Stimulated activated CD8-positive, alpha-beta memory T cell treated with anti-CD3 and anti-CD28 coated beads, Interleukin-12 subunit alpha, Interleukin-12 subunit beta, amount 100 ng/mL, for 24 hours (primary cell): Measurements from ENCODE around the gene FBXL22.

ENCODE experiments used
- DNase-seq: peaks from one replicate; pipeline ENCODE4 v3.0.0-alpha.2; 2020; ENCODE audit errors: extremely low read depth

FBXL22 gene, protein sequence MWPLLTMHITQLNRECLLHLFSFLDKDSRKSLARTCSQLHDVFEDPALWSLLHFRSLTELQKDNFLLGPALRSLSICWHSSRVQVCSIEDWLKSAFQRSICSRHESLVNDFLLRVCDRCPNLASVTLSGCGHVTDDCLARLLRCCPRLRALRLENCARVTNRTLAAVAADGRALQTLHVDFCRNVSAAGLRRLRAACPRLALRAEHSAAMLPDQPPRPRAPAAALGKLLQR

DNA sequence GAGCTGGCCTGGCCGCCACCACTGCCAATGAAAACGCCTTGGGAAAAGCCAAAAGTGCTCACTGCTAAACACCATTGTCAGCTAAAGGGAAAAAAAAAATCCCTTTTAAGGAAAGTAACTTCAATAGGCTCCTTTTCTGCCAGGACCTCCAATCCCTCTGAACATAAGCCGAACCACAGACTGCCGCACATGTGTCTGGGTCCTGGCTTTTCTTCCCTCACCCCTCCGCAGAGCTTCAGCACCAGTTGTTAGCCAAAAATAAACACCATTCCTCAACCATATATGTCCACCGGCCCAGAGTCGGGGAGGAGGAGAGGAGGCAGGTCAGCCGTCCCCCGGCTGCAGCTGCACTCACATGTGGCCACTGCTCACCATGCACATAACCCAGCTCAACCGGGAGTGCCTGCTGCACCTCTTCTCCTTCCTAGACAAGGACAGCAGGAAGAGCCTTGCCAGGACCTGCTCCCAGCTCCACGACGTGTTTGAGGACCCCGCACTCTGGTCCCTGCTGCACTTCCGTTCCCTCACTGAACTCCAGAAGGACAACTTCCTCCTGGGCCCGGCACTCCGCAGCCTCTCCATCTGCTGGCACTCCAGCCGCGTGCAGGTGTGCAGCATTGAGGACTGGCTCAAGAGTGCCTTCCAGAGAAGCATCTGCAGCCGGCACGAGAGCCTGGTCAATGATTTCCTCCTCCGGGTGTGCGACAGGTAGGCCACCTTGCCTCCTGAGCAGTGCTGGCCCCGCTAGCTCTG, at the start of gene FBXL22:
Gene FBXL22 (plus strand): TSS at position 350 of the 753 bp plus-strand sequence. CDS start 6 bp downstream, at position 356.
- no peak for DNase-seq

DNA sequence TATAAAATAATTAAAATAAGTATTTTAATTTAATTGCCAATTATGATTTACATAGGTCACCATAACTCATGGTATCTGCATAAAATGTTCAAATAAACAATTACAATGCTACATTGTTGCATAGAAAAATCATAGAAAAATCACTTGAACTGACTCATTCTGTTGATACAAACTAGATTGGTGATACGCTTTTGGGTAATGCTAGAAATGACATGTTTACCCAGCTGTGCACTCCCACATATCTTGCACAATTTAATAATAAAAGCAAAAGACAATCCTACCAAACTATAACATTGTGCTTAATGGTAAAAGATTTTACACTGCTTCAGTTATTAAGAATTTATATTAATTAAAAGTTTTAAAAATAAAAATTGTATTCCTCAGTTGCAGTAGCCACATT, 45.8 kb upstream of the FBXL22 start:
- no peak for DNase-seq

DNA sequence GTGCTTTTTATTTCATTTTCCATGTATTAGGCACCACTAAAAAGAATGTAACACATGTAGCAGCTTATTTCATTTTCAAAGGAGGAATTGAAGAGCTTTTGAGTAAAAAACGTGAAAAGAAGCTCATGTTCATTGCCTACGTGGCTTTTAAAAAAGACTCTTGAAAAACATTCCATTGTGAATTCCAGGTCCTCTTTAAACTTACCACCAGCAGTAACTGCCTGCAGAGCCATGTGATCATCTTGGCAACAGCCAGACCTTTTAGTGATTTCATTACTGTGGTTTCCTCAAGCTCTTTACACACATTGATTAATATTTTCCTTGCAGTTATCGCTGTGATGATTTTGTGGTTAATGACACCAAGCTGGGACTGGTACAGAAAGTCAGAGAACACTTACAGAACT, 43.8 kb upstream of the FBXL22 start:
- no peak for DNase-seq

DNA sequence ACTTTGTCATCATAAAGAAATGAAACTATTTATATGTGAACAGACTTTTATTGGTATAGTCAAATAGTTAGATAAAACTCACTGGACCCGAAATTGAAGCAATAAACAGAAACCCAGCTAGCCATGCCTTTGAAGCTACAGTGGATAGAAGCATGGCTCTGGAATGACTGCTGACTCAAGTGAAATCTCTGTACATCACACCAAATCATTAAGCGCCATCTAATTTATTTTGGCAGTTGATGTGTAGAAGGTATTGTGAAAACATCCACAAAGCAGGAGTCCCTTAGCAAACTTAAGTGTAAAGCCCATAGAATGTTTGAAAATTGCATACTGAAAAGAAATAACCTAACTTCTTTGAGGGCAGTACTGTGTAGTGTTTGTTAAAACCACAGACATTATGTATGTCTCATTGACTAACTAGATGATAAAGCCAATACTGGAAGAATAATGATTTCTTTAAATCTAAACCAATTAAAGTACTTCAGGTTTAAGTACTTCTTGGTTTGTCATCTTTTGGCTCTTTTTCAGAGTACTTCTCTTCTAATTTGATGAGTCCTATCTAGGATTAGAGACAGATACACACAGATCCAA, 42.8 kb upstream of the FBXL22 start:
- no peak for DNase-seq

DNA sequence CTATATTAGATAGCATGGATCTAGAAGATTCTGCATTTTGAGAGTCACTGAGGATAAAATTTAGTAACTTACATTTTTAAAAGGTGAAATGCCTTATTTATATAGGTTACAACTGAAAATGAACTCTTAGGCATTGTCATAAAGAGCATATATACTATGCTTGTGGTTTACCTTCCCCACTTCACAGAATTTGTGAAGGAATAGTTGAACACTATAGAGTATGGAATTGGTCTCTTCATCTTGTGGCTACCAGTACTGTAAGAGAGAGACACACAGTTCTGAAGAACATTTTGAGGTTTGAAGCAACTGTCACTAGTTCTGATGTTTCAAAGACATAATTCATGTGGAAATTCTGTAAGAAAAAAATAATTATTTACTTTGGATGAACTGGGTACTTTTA, 41.7 kb upstream of the FBXL22 start:
- no peak for DNase-seq

DNA sequence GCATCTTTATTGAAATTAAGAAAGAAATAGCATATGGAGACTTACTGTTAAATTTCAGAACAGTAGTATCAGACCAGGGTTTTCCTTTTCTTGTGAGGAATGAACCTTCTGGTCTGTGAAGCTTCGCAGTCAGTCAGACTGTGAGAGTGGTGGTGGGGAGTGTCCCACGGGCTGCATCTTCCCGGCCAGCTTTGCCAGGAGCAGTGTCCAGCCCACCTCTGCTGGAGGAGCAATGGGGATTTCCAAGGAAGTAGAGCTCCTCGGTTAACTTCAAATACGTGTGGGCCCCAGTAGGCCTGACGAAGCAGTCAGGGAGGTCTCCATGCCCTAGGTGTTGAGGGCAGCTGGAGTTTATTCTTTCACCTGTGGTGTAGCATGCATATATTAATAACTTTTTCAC, 40.9 kb upstream of the FBXL22 start:
- DNase-seq, result no peak

DNA sequence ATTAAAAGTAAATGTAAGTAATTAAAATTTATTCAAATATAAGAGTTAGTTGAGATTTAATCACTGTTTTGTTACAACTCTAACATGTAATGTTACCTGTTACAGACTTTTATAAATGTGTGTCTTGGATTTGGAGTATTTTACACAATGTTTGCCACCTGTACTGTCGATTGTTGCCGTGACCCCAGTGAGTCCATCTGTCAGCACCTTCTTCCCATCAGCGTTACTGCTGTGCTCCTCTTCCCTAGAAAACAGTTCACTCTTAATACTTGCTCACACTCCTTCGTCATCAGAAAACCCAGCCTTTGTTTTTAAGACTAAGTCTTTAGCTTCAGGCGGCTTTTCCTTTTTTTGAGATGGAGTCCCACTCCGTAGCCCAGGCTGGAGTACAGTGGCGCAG, 40.5 kb upstream of the FBXL22 start:
- no peak for DNase-seq

DNA sequence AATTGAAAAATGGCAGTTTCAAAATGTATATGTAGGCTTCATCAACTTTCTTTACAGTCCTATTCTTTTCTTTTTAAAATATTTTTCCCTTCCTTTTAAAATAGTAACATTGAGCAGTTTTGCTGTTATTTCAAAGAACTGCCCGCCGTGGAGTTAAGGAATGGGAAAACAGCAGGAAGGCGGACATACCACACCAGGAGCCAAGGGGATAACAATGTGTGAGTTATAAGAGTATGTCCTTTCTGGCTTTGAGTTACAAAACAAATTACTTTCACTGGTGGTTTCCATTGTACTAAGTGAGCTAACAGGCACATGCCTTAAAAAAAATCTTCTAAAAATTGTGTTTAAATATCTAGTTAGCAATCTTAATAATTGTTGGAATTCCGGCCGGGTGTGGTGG, 37.4 kb upstream of the FBXL22 start:
- DNase-seq, result no peak

DNA sequence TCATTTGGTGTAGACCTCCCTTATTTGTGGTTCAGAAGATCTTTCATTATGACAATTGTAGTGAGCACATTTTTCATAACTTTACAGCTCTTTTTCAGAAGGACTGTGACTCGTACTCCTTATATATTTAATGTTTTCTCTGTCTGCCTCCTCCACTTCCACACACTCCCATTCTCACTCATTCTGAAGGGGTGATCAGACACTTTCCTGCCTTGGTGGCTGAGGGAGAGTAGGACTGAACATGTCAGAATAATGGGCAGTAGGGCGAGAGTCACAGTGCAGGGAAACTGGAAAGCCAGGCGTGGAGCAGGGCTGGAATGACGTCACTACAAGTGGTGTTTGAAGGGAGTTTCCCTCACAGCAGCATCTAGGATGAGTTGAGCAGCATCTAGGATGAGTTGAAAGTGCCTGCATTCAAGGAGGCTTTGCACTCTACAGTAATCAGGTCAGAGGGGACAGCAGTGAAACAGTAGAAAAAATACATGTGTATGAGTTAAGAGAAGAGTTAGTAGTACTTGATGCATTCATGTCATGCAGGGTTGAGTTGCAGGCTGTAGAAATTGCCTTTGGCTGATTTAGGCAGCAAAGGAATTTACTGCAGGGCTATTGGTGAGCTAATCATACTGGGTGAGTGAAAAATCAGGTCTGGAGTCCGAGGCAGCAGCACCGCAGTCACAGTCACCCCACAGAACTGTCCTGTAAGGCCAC, 36.3 kb upstream of the FBXL22 start:
- DNase-seq, result peak; percentile 23

DNA sequence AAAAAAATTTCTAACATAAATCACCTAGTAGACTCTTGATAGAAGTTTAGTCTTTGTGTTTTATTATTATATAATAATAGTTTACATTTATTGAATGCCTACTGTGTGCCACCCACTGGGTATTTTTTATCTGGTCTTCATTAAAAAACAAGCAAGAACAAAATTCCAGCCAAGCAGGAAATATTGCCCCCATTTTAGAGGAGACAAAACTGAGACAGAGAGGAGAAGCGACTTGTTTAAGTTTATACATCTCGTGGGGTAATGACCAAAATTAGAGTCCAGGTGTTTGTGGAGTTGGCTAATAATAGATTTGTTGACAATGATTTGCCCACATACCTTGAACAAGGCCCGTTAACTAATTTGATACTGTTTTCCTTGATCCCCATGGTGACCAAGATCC, 33.1 kb upstream of the FBXL22 start:
- no peak for DNase-seq

DNA sequence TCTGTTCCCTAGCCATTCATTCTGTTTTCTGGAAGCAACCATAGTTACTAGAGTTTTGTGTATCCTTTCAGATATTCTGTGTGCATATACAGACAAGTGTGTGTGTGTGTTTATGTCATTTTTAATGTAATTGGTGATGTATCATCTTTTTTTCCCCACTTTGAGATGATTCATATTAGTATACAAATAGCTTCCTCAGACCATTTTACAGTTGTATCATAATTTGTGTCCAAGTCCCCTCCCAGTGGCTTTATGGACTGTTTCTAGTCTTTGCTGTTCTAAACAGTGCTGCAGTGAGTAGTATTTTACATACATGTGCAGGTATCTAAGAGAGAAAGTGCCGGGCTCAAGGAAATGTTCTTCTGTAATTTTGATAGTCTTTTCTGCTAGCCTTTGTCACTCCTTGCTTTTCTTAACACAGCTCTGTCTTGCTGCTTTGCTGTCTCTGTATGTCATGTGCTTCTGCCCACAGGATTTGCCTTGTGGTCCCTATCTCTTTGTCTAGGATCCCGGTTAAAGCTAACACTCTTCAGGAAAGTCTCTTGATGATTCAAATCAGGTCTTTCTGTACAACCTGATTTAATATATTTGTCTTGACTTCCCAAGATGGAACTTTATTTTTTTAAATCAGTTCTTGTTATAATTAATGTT, 31.5 kb upstream of the FBXL22 start:
- no peak for DNase-seq

DNA sequence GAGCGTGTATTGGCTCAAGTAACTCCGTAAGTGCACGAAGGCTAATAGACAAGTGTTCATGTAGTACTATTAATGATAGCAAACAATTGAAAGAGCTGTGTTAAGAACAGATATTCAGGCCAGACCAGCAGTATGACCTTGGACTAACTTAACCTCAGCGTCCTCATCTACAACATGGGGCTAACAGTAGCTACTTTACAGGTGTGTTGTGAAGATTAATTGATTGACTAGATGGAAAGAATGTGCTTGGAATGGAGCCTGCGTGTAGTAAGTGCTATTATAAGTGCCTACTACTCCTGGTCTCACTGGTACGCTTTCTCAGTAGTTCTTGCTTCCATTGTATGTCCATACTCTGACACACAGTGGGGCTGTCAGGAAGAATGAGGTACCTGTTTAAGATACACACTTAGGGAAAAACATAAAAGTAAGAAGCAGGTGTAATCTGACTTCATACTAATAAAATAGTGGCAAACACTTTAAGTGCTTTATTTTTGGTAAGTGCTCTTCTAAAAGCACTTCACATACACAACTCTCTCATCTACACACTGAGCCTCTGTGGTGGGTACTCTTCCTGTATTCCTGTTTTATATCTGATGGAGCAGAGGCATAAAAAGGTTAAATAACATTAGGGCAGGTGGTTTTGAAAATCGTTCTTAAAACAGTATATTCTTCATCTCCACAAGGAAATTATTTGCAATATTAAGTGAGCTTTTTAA, 24.3 kb upstream of the FBXL22 start:
- no peak for DNase-seq

DNA sequence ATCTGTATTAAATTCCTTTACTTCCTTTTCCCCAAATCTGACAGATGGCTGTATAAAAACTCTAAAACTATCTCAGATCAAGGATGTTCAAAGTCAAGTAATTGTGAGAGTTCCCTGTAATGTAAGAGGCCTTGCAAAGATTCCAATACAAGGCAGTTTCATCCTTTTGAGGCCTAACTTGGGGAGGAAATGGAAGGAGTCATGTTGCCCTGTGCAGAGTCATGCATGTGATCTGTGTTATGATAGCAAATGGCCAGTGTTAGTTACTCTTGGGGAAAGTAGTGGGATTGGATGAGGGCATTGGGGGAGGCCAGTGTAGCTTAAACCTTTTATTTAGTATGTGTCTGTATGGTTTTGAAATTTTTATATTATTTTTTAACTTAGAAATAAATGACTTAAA, 23.7 kb upstream of the FBXL22 start:
- no peak for DNase-seq

DNA sequence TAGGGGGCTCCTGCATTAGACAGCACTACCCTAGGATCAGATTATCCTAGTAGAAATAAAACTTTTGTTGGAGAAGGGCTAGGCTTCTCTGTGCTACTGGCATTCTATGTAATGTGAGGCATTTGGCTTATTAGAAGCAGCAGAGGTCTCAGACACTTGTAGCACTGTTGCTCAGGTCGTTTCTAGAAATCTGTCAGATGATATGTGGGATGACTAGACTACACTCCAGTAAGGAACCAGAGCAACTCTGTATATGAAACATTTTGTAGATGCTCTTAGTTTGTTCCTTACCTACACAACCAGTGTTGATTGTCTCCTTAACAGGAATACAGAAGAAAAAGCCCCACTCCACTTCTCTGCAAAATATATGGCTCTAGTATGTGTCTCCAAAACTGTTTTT, 21.9 kb upstream of the FBXL22 start:
- no peak for DNase-seq

DNA sequence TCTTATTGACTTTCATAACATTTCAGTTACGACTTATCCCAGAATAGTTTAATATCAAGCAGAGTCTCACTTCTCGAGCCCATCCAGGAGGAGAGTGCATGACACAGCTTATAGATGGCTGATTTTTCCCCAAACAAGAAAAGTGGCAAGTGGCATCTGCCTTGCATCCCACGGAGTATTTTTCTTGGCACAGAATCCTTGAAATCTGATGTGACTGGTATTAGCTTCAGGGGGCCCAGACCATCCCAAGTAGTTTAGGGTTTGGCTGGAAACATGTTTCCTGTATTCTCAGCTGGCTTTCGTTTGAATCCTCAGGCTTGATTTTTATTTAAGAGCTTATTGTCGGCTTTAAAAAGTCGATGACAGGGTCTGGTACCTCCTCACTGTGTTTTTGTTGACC, 20.7 kb upstream of the FBXL22 start:
- no peak for DNase-seq

DNA sequence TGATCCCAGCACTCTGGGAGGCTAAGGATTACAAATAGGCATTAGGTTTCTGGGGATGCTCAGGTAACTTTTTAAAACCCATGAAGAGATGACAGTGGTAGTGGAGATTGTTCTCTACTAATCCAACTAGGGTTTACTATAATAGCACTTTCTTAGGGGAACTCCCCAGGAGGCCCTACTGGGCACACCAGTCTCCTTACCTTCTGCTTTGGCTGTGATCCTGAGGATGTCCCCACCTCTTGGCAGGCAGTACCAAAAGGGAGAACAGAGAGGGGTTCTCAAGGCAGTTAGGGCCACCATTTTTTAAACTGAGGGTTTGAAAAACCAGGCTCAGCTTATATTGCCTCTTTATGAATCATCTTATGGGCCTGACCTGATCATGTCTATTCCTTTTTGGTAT, 15.0 kb upstream of the FBXL22 start:
- no peak for DNase-seq

DNA sequence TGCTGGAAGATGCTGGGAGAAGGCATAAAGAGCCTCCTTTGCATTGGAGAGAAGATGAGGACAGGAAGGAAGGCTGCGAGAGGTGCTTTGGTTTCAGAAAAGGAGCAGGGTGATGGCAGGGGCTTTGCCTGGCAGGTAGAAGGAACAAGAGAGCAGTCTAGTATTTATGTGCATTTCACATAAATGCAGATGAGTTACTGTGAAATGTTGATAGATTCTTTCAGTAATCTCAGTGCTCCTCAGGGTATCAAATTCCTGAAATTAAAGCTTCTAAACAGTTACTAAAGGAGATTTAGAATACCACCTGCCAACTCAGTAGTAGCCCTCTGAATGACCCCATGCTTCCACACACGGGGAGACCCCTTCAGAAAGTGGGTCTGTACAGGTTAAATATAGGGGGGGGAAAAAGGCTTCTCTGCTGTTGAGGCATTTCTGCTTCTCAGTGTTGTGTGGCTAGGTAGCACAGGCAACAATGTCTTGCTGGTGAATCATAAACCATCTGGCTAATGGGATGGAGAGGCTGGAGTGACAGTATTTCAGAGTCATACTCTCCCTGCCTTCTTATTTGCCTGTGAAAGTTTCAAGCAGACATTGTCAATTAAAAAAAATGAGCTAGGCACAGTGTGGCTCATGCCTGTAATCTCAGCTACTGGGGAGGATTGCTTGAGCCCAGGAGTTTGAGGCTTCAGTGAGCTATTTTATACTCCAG, 14.3 kb upstream of the FBXL22 start:
- no peak for DNase-seq

DNA sequence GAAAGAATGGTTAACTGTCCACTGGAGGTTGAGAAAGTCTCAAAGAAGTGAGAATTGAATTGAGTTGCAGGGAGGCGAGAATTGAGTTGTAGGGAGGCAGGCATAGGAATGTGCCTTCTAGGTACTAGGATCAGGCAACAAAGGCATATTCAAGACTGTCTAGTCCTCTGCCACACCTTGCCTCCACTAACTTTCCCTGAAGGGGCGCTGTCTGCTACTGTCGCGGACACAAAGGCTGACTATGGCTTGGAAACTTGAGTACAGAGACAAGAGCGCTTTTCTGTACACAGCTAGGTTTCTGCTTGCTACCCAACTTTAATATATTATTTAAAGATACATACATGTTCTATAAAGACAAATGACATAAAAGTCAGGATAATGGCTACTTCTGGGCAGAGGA, 10.4 kb upstream of the FBXL22 start:
- no peak for DNase-seq

DNA sequence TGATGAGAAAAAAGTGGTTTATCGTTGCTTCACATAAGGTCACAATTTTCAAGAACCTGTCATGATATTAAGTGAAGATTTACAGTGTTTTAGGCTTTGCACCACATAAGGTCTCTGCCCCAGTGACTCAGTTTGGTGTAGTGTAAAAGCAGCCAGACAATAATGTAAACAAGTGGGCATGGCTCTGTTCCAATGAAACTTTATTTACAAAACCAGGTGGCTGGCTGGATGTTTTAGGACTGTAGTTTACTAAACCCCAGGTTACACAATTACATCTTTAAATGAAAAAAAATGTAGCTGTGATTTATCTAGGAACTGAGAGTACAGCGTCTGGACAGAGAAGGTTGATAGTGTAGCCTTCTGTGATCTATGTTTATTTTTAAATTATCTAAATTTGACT, 9.7 kb upstream of the FBXL22 start:
- no peak for DNase-seq

DNA sequence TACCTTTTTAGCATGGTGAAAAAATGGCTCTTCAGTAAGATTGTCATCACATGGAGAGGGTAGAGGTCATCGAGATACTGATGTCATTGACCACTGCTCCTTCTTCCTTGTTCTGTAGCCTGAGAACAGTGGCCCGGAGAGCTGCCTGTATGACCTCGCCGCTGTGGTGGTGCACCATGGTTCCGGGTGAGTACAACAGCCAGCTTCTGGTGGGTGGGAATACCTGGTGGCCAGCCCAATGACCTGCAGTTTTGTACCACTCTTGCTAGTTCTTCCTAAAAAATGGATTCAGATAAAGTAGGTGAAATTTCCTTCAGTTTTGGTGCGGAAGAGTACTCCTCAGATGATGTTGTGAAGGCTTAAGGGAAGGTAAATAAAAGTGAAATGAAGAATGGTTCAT, 8.4 kb upstream of the FBXL22 start:
- no peak for DNase-seq
